GM12878 (cell line): Measurements from ENCODE around the gene HDAC7. TPM values are rescaled to one million over a fixed set of nuclear protein-coding genes. Genes with fewer than 3 reads are reported as not detected.

Experiments used
- ATAC-seq: fragments of 200-7000 bp; cut with Tn5 transposase; 3 replicates; pipeline ENCODE4 v1.9.1; 2020; ENCODE audit warnings: mild to moderate bottlenecking, moderate library complexity
- BruUV-seq: library from RNA; stranded (reverse); fragments of 400-500 nt; replicated peaks from 2 replicates; lab custom pipeline; 2021; lab: Mats Ljungman, UMichigan
- CTCF ChIA-PET: fragments of 300-600 bp; sonication (Branson Sonifier 250); formaldehyde crosslinking; extraction: SDS; loops from one replicate; lab custom pipeline; 2021; ENCODE audit warnings: inconsistent platforms; lab: Yijun Ruan, JAX
- POLR2A ChIA-PET: fragments of 350-600 bp; formaldehyde crosslinking; extraction: SDS; loops from one replicate; lab custom pipeline; 2021; ENCODE audit warnings: inconsistent platforms; lab: Charles Lee
- RAD21 ChIA-PET: fragments of 300-600 bp; sonication (Branson Sonifier 250); formaldehyde crosslinking; loops from one replicate; lab custom pipeline; 2023; ENCODE audit warnings: antibody characterized with exemption; ENCODE audit not compliant: unreplicated experiment; lab: Charles Lee
- SMC1A ChIA-PET: fragments of 300-600 bp; sonication (Branson Sonifier 250); formaldehyde crosslinking; loops from one replicate; lab custom pipeline; 2023; ENCODE audit not compliant: unreplicated experiment, uncharacterized antibody; lab: Charles Lee
- DNase-seq: peaks from one replicate; pipeline ENCODE4 v3.0.0-alpha.2; 2011; ENCODE audit warnings: low read depth, low spot score
- FAIRE-seq: peaks from 3 replicates; lab custom pipeline; 2011; peaks lifted over from hg19 to GRCh38; lab: Jason Lieb, UNC
- H2AFZ ChIP-seq: 2 replicates; pipeline ENCODE4 v1.6.0; 2011; ENCODE audit warnings: low read depth, low read length, control low read depth; ENCODE audit not compliant: control insufficient read depth
- H3K27ac ChIP-seq: 2 replicates; pipeline ENCODE4 v1.5.1; 2011; ENCODE audit warnings: control low read depth; ENCODE audit not compliant: control insufficient read depth, insufficient read depth
- H3K27me3 ChIP-seq, 2 experiments: replicated peaks in 1 of 2; 2 replicates each; pipeline versions ENCODE4 v1.6.0 to v1.6.1; 2011; ENCODE audit warnings: low read length in 1 of 2; ENCODE audit not compliant: control insufficient read depth in 2 of 2, insufficient read depth in 2 of 2
- H3K36me3 ChIP-seq, 2 experiments: 2 replicates each; pipeline ENCODE4 v1.5.1; 2011; ENCODE audit warnings: low read length in 1 of 2; ENCODE audit not compliant: control insufficient read depth in 2 of 2, insufficient read depth in 2 of 2
- H3K4me1 ChIP-seq: 2 replicates; pipeline ENCODE4 v1.6.1; 2011; ENCODE audit warnings: mild to moderate bottlenecking, low read length, moderate library complexity, mixed read lengths; ENCODE audit not compliant: control insufficient read depth, insufficient read depth
- H3K4me2 ChIP-seq: 2 replicates; pipeline ENCODE4 v1.6.0; 2011; ENCODE audit warnings: control low read depth; ENCODE audit not compliant: control insufficient read depth, insufficient read depth
- H3K4me3 ChIP-seq: fragments of 200-600 bp; sonication (generic); 2 replicates; pipeline ENCODE4 v1.5.1; 2016
- H3K79me2 ChIP-seq: 2 replicates; pipeline ENCODE4 v1.6.0; 2011; ENCODE audit warnings: low read length; ENCODE audit not compliant: control insufficient read depth, insufficient read depth
- H3K9ac ChIP-seq: 2 replicates; pipeline ENCODE4 v1.8.0; 2011; ENCODE audit warnings: low read length, control low read depth, mixed read lengths; ENCODE audit not compliant: control insufficient read depth, insufficient read depth
- H3K9me3 ChIP-seq: replicated peaks from 3 replicates; pipeline ENCODE4 v1.5.1; 2011; ENCODE audit warnings: mild to moderate bottlenecking, low read length; ENCODE audit not compliant: control insufficient read depth, insufficient read depth
- H4K20me1 ChIP-seq: 2 replicates; pipeline ENCODE4 v1.6.0; 2011; ENCODE audit not compliant: control insufficient read depth, insufficient read depth
- DPF2 ChIP-seq: fragments of 450-650 bp; IDR thresholded peaks from 2 replicates; pipeline ENCODE4 v1.6.1; 2017; ENCODE audit warnings: mild to moderate bottlenecking
- E2F8 ChIP-seq: fragments of 450-650 bp; IDR thresholded peaks from 2 replicates; pipeline ENCODE4 v1.6.1; 2018; ENCODE audit warnings: mild to moderate bottlenecking, low read depth, moderate library complexity; ENCODE audit not compliant: partially characterized antibody
- GABPA ChIP-seq: IDR thresholded peaks from 2 replicates; pipeline ENCODE4 v1.6.1; 2014; ENCODE audit warnings: antibody characterized with exemption, low read depth, mild to moderate bottlenecking, inconsistent platforms
- LARP7 ChIP-seq: fragments of 450-650 bp; IDR thresholded peaks from 2 replicates; pipeline ENCODE4 v1.6.1; 2017; ENCODE audit warnings: mild to moderate bottlenecking
- MYB ChIP-seq: fragments of 150-350 bp; IDR thresholded peaks from 2 replicates; pipeline ENCODE4 v1.6.1; 2014; ENCODE audit warnings: mild to moderate bottlenecking, low read depth, low read length, borderline replicate concordance
- NBN ChIP-seq: fragments of 450-650 bp; IDR thresholded peaks from 2 replicates; pipeline ENCODE4 v1.6.1; 2016
- NR2C2 ChIP-seq: IDR thresholded peaks from 2 replicates; pipeline ENCODE4 v1.6.1; 2011; ENCODE audit warnings: borderline replicate concordance, low read depth; ENCODE audit not compliant: control insufficient read depth, insufficient read length
- POU2F2 ChIP-seq: IDR thresholded peaks from 3 replicates; pipeline ENCODE4 v1.6.1; 2011; ENCODE audit warnings: low read depth, mild to moderate bottlenecking, low read length, borderline replicate concordance
- SREBF2 ChIP-seq: IDR thresholded peaks from 2 replicates; pipeline ENCODE4 v1.6.1; 2012; ENCODE audit warnings: mild to moderate bottlenecking, low read length
- USF2 ChIP-seq: IDR thresholded peaks from 2 replicates; pipeline ENCODE4 v1.6.1; 2011; ENCODE audit warnings: low read depth, low read length, improper control_type of control experiment, borderline replicate concordance
- ZBTB11 ChIP-seq: fragments of 450-650 bp; formaldehyde crosslinking; IDR thresholded peaks from 2 replicates; pipeline ENCODE4 v1.5.0; 2022; ENCODE audit warnings: mild to moderate bottlenecking, missing genetic modification characterization
- ZNF622 ChIP-seq: fragments of 450-650 bp; IDR thresholded peaks from 2 replicates; pipeline ENCODE4 v1.6.1; 2017; ENCODE audit warnings: mild to moderate bottlenecking, inconsistent platforms
- WGBS: methylation state at CpG from one replicate; pipeline ENCODE4 v1.1.6; 2016; ENCODE audit warnings: low lambda C conversion rate; ENCODE audit not compliant: insufficient replicate concordance, insufficient coverage; ENCODE audit errors: missing lambda C conversion rate; 5-methylcytosine and 5-hydroxymethylcytosine counted together
- in situ Hi-C: fragments of 300-500 bp; cut with MboI; formaldehyde crosslinking; loops from 9 replicates; pipeline ENCODE4 v1.14.3; 2018; ENCODE audit warnings: mixed read lengths
- intact Hi-C: fragments of 100-400 bp; cut with micrococcal nuclease; formaldehyde crosslinking; loops from one replicate; pipeline ENCODE4 v1.14.2; 2022; ENCODE audit not compliant: unreplicated experiment
- polyA plus RNA-seq, 11 experiments: library from polyadenylated mRNA; depleted of rRNA in 4 of 11; unstranded in 6 of 11; stranded (reverse) in 5 of 11; fragments of >200 nt; fragmentation: Nextera tagmentation in 4 of 11; fragmentation: Illumina TruSeq in 1 of 11; extraction: Ambion mirVana in 4 of 11; extraction: Trizol in 1 of 11; gene quantifications; 1 replicate in 1 of 11; 2 replicates in 10 of 11; pipeline versions ENCODE4 v1.2.1 to v1.2.3, GENCODE V29; 2011 to 2016; ENCODE audit warnings: inconsistent platforms in 2 of 11, missing spikeins in 2 of 11, low read depth in 1 of 11
- total RNA-seq, 4 experiments: library from RNA; depleted of rRNA in 3 of 4; stranded (reverse); fragments of >200 nt in 3 of 4; fragmentation: Illumina TruSeq in 1 of 4; extraction: Trizol in 1 of 4; gene quantifications; 2 replicates each; pipeline versions ENCODE4 v1.2.1 to v1.2.3, GENCODE V29; 2013 to 2021

Gene HDAC7
- total and polyA plus RNA-seq, 10 of the 15 experiments (the other 5 are each of a cell fraction or from before 2014, with no cell fraction given), result 0.47 to 18.3 (median 5.4) TPM

GRCh38 chr12:47769234-47770085 is 50.2 kb downstream of the HDAC7 start (continued):
- TF ChIP-seq NR2C2, result no peak
- no peak for TF ChIP-seq ZBTB11 (CRISPR knock-in tag)
- no peak for TF ChIP-seq POU2F2
- TF ChIP-seq USF2, result no peak

GRCh38 chr12:47768323-47768811 is 51.3 kb downstream of the HDAC7 start:
- no peak for ATAC-seq
- H2AFZ ChIP-seq, result no peak overlapping the region
- FAIRE-seq, result no peak
- in situ Hi-C loops (no loop called here), intact Hi-C loops (no loop called here)
- no TSS peak for BruUV-seq
- ChIA-PET RAD21 (interaction anchor here (1.3 to 8.9 kb wide), 9 partner anchors 11 to 116 kb away, joined by 3 to 327 read pairs (median 31); partner anchors contain the start of genes ENDOU and RAPGEF3), POLR2A (interaction anchor here (5.7 kb wide), 1 partner anchor 26 kb away, joined by 40 read pairs; no protein-coding TSS in a partner anchor), SMC1A (interaction anchor here (0.8 to 7.2 kb wide), 12 partner anchors 7 to 396 kb away, joined by 3 to 267 read pairs (median 8); partner anchors contain the start of genes ENDOU, RAPGEF3 and RPAP3), CTCF (interaction anchor here (0.7 to 19.3 kb wide), 15 partner anchors 11 to 116 kb away, joined by 3 to 814 read pairs (median 19); partner anchors contain the start of genes ENDOU, RAPGEF3 and RPAP3)
- 47% methylated on average over 2 of the region's 2 CpGs for WGBS
- no peaks in the 10 kb centered on the region for H4K20me1 ChIP-seq
- no peak for DNase-seq
- H3K27ac ChIP-seq, result no peak overlapping the region
- H3K4me2 ChIP-seq, result no peak overlapping the region
- no peaks in the 10 kb centered on the region for H3K36me3 ChIP-seq
- no peaks in the 10 kb centered on the region for H3K9me3 ChIP-seq
- no peaks in the 10 kb centered on the region for H3K79me2 ChIP-seq
- no peak overlapping the region for H3K4me3 ChIP-seq
- no peak for TF ChIP-seq E2F8
- TF ChIP-seq GABPA, result no peak
- no peak for TF ChIP-seq SREBF2
- no peak for TF ChIP-seq MYB
- TF ChIP-seq ZNF622, result no peak
- TF ChIP-seq LARP7, result no peak
- no peak for TF ChIP-seq NBN
- TF ChIP-seq DPF2, result no peak
- no peak overlapping the region for H3K9ac ChIP-seq
- H3K4me1 ChIP-seq, result no peaks in the 10 kb centered on the region
- H3K27me3 ChIP-seq, result no peaks in the 10 kb centered on the region
